ENCODE data around the gene HHATL.

DNA sequence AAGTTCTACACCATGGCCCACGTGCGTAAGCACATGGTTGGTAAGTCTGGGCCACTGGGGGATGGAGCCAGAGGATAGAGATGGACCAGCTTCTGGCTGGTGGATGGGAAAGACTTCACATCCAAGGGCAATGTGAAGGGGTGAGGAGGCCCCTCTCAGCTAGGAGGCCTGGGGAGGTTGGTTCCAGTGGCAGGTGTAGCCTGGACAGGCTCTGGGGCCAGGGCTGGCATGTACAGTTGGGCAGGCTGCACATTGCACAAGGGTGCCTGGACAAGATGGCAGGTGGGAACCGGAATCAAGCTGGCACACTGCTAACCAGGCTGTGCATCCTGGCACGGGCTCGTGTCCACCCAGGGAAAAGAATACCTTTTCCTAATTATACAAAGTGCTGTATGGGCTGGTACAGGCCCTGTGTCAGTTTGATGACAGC lies 41.0 kb downstream of the HHATL start:
- no peak for TF ChIP-seq EZH2 (IDR thresholded peaks at IDR 0.05; ENCODE audit: borderline replicate concordance, low read depth, low read length, poor library complexity, severe bottlenecking)
- TF ChIP-seq, protein P1, sequence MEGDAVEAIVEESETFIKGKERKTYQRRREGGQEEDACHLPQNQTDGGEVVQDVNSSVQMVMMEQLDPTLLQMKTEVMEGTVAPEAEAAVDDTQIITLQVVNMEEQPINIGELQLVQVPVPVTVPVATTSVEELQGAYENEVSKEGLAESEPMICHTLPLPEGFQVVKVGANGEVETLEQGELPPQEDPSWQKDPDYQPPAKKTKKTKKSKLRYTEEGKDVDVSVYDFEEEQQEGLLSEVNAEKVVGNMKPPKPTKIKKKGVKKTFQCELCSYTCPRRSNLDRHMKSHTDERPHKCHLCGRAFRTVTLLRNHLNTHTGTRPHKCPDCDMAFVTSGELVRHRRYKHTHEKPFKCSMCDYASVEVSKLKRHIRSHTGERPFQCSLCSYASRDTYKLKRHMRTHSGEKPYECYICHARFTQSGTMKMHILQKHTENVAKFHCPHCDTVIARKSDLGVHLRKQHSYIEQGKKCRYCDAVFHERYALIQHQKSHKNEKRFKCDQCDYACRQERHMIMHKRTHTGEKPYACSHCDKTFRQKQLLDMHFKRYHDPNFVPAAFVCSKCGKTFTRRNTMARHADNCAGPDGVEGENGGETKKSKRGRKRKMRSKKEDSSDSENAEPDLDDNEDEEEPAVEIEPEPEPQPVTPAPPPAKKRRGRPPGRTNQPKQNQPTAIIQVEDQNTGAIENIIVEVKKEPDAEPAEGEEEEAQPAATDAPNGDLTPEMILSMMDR (conservative IDR thresholded peaks at IDR 0.05; ENCODE audit: low read depth, low read length): no peak
